GM18498 (cell line): Measurements from ENCODE around the gene MTTP.

Source experiments
- ATAC-seq: cut with Tn5 transposase; IDR thresholded peaks from one replicate; pipeline ENCODE4 v1.9.1; 2021; ENCODE audit warnings: mild to moderate bottlenecking, moderate library complexity; ENCODE audit not compliant: unreplicated experiment

Gene MTTP

DNA sequence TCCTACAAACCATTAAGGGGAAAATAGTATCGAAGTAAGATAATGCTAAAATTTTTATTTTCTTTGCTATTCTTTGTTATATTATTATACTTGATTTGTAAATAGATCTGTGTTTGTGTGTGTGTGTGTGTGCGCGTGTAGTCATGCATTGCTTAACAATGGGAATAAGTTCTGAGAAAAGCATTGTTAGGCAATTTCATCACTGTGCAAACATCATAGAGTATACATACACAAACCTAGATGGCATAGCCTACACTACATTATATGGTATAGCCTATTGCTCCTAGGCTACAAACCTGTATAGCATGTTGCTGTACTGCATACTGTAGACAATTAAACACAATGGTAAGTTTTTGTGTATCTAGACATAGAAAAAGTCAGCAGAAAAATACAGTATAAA is 17.1 kb downstream of the MTTP start:
- no peak for ATAC-seq

DNA sequence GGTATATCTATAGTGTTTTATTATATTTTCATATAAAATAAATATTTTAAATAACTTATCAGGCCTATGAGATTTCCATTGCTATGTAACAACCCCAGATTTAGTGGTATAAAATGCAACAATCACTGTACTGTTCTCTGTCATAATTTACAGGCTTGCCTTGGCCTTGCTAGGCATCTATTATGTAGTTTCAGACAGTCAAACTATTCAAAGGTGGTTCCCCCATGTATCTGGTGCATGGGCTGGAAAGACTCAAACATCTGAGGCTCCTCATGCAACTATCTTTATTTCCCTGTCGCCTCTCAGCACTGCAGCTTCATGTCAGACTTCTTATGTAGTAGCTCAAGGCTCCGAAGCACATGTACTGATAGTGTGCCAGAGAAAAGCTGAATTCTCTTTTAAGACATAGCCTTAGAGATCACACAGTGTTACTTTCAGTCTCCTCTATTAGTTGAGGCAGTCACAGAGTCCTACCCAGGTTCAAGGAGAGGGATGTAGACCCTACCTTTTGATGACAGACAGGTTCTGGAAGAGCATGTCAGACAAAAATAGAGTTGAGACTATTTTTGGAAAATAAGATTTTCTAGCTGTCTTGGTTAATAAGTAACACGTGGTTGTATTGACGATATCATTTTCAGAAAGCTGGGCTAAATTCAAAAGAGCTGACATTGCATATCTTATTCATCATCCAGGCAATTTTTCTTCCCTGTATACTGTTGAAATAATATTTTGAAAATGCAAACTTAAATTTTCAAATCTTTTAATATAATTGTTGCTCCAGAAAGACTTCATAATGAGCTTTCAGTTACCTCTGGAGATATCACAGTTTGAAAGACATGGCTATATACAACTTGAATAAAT is 19.4 kb downstream of the MTTP start:
- peak; percentile 75 for ATAC-seq

DNA sequence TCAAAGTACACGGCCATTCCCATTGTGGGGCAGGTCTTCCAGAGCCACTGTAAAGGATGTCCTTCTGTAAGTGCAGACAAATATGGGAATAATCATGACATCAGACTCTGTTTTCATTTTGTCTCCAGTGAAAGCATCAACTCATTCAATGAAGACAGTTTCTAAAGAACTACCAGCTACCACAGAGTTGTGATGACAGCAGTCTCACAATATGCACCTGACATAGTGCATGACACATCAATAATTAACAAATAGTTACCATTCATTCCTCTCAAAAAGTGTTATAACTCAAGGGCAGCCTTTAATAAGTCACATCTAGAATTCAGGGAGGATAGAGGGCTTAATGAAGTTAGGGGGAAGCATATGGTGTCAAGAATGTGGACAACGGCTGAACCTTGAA is 20.2 kb downstream of the MTTP start:
- ATAC-seq: no peak

DNA sequence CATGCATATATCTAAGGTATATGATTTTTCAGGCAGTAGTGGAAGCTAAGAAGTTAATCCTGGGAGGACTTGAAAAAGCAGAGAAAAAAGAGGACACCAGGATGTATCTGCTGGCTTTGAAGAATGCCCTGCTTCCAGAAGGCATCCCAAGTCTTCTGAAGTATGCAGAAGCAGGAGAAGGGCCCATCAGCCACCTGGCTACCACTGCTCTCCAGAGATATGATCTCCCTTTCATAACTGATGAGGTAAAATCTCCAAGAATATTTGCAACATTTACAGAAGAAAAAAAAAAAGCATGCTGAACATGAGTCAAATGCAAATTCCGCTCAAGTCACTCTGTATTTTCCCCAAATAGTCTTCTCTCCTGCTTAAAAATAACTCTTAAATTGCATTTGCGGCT is 32.1 kb downstream of the MTTP start:
- no peak for ATAC-seq

DNA sequence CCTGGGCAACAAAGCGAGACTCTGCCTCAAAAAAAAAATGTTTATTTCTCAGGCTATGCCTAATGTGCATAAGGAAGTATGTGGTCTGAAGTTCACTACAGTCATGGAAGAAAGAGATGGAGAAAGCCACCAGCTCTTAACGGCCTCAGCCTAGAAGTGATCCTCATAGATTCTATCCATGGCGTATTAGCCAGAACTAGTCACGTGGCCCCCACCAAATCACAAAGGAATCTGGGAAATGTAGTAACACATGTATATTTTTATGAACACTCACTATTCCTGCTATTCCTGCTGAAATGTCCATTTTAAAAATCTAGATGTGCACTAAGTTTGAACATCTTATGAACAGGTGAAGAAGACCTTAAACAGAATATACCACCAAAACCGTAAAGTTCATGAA is 33.8 kb downstream of the MTTP start:
- ATAC-seq: no peak

DNA sequence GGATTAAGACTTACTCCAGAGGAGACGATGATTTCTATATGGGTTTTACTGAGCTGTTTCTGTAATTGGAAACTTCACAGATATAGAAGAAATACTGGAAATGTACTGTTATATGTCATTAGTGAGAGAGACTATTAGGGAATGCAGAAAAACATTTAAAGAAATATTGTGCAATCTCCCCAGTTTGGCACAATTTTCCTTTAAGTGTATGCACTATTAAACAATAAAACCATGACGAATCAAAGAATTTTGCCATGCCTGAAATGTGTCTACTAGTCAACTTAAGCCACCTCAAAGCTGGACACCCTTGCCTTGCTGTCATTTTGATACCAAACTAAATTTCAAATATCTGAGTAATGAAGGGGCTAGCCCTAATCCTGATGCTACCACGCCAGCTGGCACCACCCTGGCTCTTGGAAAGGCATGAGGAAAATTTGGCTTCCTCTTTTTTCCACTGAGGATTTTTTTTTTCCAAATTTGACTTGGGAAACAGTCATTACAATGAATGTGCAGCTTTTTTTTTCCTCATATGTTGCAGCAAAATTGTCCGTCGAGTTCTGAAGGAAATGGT is 36.1 kb downstream of the MTTP start:
- ATAC-seq: no peak

DNA sequence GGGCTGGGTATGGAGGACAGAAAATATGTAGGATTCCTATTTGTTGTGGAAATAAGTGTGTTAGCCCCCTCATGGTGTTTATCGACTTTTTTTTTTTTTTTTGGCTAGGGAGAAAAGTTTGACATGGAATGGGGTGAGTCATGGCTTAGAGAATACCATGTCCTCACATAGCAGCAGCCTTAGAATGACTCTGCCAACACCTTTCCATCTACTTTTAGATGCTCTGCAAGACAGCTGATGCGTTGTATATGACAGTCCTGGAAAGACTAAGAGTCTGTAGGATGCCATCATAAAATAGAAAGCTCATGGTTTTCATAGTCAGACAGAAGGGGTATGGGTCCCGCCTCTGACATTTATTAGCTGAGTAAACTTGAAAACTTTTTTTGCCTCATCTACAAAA is 37.7 kb downstream of the MTTP start:
- no peak for ATAC-seq

DNA sequence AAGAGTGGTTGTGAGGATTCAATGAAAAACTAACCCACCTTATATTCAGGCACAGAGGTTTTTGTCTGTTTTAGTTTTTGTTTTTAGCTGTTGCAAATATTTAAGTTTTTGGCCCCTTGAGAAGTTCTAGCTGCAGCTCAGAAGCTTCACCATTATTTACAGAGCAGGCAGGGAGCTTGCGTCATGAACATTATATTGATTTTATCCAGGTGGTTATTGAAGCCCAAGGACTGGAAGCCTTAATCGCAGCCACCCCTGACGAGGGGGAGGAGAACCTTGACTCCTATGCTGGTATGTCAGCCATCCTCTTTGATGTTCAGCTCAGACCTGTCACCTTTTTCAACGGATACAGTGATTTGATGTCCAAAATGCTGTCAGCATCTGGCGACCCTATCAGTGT is 38.1 kb downstream of the MTTP start:
- ATAC-seq: no peak

DNA sequence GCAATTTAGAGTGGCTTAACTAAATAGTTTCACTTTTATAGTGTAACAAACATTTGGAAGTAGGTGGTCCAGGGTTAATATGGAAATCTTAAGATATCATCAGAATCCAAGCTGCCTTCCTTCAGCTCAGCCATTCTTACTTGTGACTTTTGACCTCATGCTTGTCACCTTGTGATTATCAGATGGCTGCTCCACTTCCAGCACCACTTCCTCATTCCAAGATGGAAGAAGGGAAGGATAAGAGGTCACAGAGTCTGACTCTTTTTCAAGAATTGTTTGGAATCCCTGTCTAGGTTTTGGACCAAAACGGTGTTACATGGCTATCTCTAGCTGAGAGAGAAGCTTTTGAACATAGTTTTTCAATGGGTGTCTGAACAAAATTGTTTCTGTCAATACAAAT is 39.9 kb downstream of the MTTP start:
- no peak for ATAC-seq

DNA sequence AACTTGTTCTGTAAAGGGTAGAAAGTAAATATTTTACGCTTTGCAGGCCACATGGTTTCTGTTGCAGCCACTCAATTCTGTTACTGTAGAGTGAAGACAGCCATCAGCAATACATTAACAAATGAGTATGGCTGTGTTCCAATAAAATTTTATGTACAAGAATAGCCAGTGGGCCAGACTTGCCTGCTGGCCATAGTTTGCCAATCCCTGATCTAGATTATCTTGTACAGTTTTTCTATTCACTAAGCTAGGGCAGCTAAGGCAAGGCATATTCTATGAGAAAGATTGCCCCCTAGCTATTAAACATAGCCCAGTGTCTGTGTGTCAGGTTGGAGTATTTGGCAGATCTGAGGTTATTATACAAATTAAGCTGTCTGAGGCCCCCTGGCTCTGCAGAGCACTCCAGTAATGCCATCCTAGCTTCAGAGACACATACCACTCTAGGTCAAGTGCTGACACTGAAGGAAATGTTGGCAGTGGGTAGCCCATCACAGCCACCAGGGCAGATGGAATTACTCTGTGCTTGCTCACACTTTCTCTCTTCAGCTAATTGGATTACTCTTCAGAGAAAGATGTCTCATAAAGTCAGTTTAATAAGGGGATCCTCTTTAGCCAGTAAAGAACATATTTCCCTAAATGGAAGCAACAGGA is 40.7 kb downstream of the MTTP start:
- ATAC-seq: no peak

DNA sequence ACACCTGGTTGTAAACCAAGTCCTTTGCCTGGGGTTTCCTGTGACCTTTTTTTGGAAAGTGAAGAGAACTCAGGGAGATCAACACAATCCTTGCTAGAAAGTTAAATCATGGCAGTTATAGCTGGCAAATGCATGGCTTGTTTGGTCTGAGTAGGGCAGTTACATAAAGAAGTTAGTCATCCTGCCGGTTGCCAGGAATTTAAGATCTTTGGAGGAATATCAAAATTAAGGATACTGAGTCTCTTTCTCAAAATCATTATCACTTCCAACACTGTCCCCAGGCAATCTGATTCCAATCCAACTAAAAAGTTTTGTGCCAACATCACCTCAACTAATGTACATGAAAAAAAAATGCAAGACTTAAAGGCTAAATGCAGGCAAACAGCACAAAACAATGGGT is 42.8 kb downstream of the MTTP start:
- ATAC-seq: no peak

DNA sequence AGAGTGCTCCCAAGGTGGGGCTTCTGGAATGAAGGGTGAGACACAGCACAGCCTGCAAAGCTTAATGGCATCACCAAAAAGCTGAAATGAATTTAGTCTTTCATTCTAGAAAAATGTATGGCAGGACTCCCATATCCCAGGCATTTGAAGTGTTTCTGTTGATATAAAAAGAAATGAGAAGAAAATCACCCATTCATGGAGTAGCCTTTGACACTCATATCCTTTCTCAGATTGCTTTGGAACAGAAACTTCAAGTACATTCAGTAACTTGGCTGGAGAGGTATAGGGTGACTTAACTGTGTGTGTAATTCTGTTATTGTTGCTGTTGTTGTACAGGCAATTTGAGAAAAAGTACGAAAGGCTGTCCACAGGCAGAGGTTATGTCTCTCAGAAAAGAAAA is 47.7 kb downstream of the MTTP start:
- no peak for ATAC-seq

DNA sequence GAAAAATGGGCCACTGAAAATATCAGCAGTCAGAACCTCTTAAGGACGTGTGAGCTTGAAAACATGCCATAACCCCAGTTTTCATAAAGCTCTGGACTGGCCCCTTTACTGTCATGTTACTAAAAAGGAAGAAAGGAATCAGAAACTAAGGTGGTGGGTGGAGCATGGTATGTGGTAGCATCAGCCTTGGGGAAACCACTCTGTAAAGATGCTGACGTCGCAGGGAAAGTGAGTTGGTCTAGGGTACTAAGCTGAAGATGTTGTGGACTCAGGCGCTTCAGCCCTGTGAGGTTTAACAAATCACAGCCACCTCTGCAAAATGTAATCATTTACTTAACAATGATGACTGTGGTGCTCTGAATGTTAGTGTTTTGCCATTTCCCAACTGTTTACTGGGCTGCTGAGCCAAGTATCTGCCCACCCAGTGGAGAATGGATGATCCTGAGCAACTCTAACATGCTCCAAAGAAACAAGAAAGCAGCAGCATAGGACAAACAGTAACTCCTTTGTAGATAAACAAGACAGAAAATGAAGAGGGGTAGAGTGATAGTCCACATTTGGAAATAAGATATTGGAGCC is 49.6 kb downstream of the MTTP start:
- peak; percentile 53 for ATAC-seq

DNA sequence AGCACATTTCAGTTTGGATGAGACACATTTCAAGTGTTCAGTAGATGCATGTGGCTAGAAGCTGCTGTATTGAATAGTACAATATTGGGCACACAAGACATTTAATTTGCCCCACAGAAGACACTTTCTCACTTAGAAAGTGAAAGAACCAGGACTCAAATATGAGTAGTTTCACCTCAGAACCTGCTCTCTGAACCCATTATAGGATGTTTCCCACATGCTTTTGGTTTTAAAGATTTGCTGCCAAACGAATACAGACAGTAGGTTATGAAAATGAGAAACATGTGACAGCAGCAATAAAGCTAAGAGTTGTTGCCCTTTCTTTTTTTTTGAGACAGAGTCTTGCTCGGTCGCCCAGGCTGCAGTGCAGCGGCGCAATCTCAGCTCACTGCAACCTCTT is 50.7 kb downstream of the MTTP start:
- peak; percentile 66 for ATAC-seq

DNA sequence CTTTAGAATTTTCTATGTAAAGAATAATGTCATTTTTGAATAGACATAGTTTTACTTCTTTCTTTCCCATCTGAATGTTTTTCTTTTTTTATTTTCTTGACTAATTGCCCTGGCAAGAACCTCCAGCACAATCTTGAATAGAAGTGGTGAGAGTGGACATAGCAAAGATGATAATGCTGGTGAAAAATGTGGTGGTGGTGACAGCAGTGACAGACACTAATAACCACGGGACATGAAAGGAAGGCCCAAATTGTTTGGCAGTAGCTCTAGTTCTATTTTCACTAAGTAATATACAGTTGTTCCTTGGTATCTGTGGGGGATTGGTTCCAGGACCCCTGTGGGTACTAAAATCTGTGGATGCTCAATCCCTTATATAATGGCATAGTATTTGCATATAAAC is 53.4 kb downstream of the MTTP start:
- ATAC-seq: no peak

DNA sequence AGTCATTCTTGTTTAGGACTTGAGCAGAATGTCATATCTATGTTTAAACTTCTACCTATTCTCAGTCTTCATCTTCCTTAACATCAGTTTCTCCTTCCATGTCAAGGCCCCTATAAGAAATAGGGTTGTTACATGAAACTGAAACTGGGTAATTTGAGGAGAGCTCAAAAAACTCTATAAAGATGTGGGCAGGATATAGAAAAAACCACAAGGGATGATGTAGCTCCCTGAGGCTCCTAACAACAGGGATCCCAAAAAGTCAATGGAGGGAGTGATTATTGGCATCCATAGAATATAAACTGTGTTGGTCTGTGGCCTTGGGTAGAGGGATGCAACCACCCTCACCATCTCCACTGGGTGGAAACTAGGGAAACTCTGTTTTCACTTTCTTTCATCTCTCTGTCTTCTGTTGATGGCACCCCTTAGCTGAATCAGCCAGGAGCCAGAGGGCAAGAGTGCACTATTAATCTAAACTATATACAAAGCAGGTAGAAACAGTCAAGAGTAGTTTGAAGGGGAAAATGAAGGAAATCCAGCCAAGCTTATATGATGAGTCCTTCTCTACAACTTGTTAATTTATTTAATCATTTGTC is 55.4 kb downstream of the MTTP start:
- ATAC-seq: no peak

DNA sequence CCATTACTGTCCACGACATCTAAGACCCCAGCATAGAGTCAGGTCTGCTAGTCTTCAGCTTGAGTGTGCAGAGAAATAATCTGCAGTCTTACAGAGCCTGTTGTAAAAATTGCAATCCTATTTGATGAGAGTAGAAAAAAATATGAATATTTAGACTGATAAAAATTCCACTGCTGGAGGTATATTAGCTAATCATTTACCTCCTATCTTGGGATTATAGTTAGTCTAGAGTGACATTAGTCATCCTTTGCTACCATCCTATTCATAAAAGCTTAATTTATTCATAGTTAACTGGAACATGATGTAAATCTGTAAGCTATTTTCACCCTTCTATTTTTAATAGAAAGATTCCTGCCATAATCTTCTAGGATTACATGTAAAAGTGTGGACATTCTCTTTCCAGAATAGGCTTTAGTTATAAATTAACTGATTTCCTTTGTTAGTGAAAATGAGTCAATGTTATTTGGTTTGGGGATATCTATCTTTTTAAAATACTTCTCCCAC is 56.3 kb downstream of the MTTP start:
- ATAC-seq: no peak

DNA sequence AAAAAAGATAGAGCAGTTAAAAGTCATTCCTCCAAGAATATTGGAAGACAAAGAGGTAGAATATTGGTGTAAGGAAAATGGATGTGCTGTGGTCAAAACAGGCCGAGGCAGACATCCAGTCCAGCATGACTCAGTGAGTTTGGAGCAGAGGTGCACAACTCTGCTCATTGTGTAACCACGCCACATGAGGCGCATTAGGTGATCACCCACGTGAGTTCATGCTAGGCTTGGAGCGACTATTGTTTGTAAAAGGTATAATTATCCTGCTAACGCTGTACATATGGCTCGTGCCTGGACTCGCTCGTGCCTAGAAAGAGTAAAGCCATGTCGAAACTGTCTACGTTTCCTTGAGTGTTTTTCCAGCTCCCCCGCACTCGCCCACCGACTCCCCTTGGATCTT is 59.1 kb downstream of the MTTP start:
- no peak for ATAC-seq

DNA sequence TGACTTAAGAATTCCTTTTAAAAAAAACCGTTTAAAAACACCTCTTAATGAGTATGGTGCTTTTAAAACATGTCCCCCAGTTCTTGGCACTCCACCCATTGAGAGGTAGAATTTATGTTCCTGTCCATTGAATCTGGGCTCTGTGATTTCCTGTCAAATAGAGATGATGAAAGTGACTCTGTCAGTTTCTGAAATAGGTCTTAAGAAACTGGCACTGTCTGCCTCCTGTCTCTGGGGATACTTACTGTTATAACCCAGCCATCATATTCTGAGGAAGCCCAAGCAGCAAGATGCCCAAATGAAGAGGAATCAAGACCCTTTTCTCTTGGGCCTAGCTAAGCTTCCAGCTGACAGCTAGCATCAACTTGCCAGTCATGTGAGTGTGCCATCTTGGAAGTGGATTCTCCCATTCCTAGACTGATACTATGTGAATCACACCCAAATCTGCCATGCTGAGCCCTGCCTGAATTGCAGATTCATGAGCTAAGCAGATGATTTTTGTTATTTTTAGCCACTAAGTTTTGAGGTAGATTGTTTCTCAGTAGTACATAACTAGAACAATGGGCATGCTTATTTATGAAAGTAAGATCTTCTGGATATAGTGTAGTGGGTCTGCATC is 60.2 kb downstream of the MTTP start:
- no peak for ATAC-seq

DNA sequence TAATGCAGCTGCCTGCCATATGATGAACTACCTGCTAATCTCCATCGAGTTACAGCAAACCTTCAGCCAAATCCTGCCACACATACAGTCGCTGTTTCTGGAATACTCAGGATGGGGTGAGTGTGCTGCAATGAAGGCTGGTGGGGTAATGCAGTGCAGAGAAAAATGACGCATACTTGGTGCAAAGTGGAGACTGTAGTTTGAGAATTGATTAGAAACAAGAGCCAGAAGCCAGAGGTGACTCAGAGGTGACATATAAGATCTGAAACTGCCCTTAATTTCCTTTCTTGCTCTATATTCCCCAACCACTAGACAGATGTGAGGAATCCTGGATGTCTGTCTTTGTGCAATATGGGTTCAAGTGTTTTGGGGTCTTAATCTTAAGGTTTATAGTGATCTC is 61.0 kb downstream of the MTTP start:
- no peak for ATAC-seq

DNA sequence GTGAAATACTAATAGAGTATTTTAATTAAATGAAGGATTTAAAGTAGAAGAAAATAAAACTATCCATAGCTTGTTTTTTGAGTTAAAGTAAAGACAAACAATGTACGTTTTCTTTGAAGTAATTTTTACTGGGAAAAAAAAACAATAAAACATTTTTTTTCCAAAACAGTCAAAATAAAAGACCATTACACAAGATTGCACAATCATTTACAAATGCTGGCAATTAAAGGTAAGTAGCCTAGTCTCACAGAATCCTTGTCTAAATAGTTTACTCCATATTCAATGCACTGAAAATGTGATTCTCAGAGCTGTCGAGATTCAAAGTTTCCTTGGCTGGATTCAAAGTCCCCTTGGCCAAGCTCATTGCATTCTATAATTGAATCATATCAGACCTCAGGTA is 61.8 kb downstream of the MTTP start:
- ATAC-seq: no peak
